HG03095 (cell line): ENCODE measurements around the gene TM9SF1.

Source experiments
- ATAC-seq: cut with Tn5 transposase; IDR thresholded peaks from one replicate; pipeline ENCODE4 v1.9.1; 2021; ENCODE audit warnings: moderate library complexity; ENCODE audit not compliant: unreplicated experiment

The TM9SF1 gene

GRCh38 chr14:24179961-24180796 lies 15.1 kb downstream of the TM9SF1 start:
- ATAC-seq: no peak

GRCh38 chr14:24179294-24179960 lies 15.8 kb downstream of the TM9SF1 start:
- ATAC-seq: no peak

- ATAC-seq: no peak
These were observed 16.7 kb downstream of the TM9SF1 start for GRCh38 chr14:24178399-24179178.

- ATAC-seq: no peak
These were observed 17.4 kb downstream of the TM9SF1 start for GRCh38 chr14:24177891-24178290.

GRCh38 chr14:24177041-24177825 lies 18.0 kb downstream of the TM9SF1 start:
- ATAC-seq: no peak

GRCh38 chr14:24176599-24176998 lies 18.6 kb downstream of the TM9SF1 start:
- no peak for ATAC-seq

- no peak for ATAC-seq
These were observed 22.4 kb downstream of the TM9SF1 start for GRCh38 chr14:24172871-24173281.

- ATAC-seq: no peak
These were observed 22.9 kb downstream of the TM9SF1 start for GRCh38 chr14:24172261-24172860.

GRCh38 chr14:24171422-24172260 lies 23.6 kb downstream of the TM9SF1 start, which contains the start of gene REC8:
Gene REC8, plus strand, starts transcription at chr14:24172080. Its CDS starts 473 bp downstream, at chr14:24172553.
- ATAC-seq: peak; percentile 87

GRCh38 chr14:24167469-24168114 lies 27.6 kb downstream of the TM9SF1 start:
- no peak for ATAC-seq

- ATAC-seq: no peak
These were observed 29.5 kb downstream of the TM9SF1 start for GRCh38 chr14:24165785-24166184.

GRCh38 chr14:24164518-24164991 lies 30.7 kb downstream of the TM9SF1 start:
- ATAC-seq: no peak

GRCh38 chr14:24162093-24162492 lies 33.1 kb downstream of the TM9SF1 start:
- no peak for ATAC-seq

GRCh38 chr14:24160850-24161804 lies 34.1 kb downstream of the TM9SF1 start, which contains the start of gene IRF9:
Gene IRF9, plus strand, starts transcription at chr14:24161265. Its CDS starts 880 bp downstream, at chr14:24162145.
- peak; percentile 83 for ATAC-seq

- ATAC-seq: no peak
These were observed 34.8 kb downstream of the TM9SF1 start for GRCh38 chr14:24160499-24160849.

- ATAC-seq: no peak
These were observed 35.3 kb downstream of the TM9SF1 start for GRCh38 chr14:24159777-24160498.

- no peak for ATAC-seq
These were observed 37.9 kb downstream of the TM9SF1 start for GRCh38 chr14:24157331-24157730.
